Chondrocyte (in vitro differentiated cells): ENCODE results near the gene ITPR1. TPM values are rescaled to one million over a fixed set of nuclear protein-coding genes. Genes with fewer than 3 reads are reported as not detected.

ENCODE experiments used
- DNase-seq: peaks from one replicate; pipeline ENCODE4 v3.0.0; 2021; ENCODE audit warnings: mixed read lengths, low spot score
- H3K27ac Mint-ChIP-seq: one replicate; pipeline ENCODE4 v1.8.0; 2021; ENCODE audit warnings: mild to moderate bottlenecking, moderate library complexity, mixed read lengths; ENCODE audit not compliant: unreplicated experiment
- H3K27me3 Mint-ChIP-seq: 2 replicates; pipeline ENCODE4 v1.8.0; 2021; ENCODE audit warnings: low read depth, mixed read lengths
- H3K36me3 Mint-ChIP-seq: 2 replicates; pipeline ENCODE4 v1.8.0; 2021; ENCODE audit warnings: low read depth, mixed read lengths
- H3K4me1 Mint-ChIP-seq: 2 replicates; pipeline ENCODE4 v1.8.0; 2021; ENCODE audit warnings: low read depth, mild to moderate bottlenecking, mixed read lengths
- H3K4me3 Mint-ChIP-seq: one replicate; pipeline ENCODE4 v1.8.0; 2021; ENCODE audit warnings: mild to moderate bottlenecking, moderate library complexity, mixed read lengths; ENCODE audit not compliant: unreplicated experiment
- H3K9me3 Mint-ChIP-seq: 2 replicates; pipeline ENCODE4 v1.8.0; 2021; ENCODE audit warnings: low read depth, mixed read lengths
- CTCF ChIP-seq: fragments of 200-600 bp; sonication (generic); IDR thresholded peaks from 2 replicates; pipeline ENCODE4 v1.5.0; 2021; ENCODE audit warnings: antibody characterized with exemption, mild to moderate bottlenecking, moderate library complexity
- total RNA-seq: library from RNA; stranded (reverse); gene quantifications from 3 replicates; pipeline ENCODE4 v1.2.1, GENCODE V29; 2021

Gene ITPR1
- total RNA-seq, 1 donor from 2014 or later: 45.0 TPM

- H3K27me3 Mint-ChIP-seq: no peaks in the 10 kb centered on the region
- H3K9me3 Mint-ChIP-seq: peaks cover 12% of the 10 kb centered on the region
Measured at GRCh38 chr3:4684976-4685375, 191.8 kb downstream of the ITPR1 start.

GRCh38 chr3:4685673-4686345 is 192.7 kb downstream of the ITPR1 start:
- Mint-ChIP-seq H3K27ac (no peak overlapping the region), H3K9me3 (peaks cover 13% of the 10 kb centered on the region), H3K36me3 (peaks cover 25% of the 10 kb centered on the region), H3K4me1 (peaks cover 2% of the 10 kb centered on the region), H3K4me3 (no peak overlapping the region), H3K27me3 (no peaks in the 10 kb centered on the region)
- no peak for TF ChIP-seq CTCF
- no peak for DNase-seq

More at GRCh38 chr3:4684976-4685375, 191.8 kb downstream of the ITPR1 start:
- no peak overlapping the region for H3K4me3 Mint-ChIP-seq
- H3K27ac Mint-ChIP-seq: no peak overlapping the region
- DNase-seq: no peak
- H3K4me1 Mint-ChIP-seq: peaks cover 8% of the 10 kb centered on the region
- TF ChIP-seq CTCF: no peak
- H3K36me3 Mint-ChIP-seq: peaks cover 24% of the 10 kb centered on the region

GRCh38 chr3:4686619-4687018 is 193.5 kb downstream of the ITPR1 start:
- Mint-ChIP-seq H3K9me3 (peaks cover 13% of the 10 kb centered on the region), H3K27ac (no peak overlapping the region), H3K27me3 (no peaks in the 10 kb centered on the region), H3K4me3 (no peak overlapping the region), H3K36me3 (peaks cover 28% of the 10 kb centered on the region), H3K4me1 (no peaks in the 10 kb centered on the region)
- TF ChIP-seq CTCF: no peak
- DNase-seq: no peak

- Mint-ChIP-seq H3K9me3 (peaks cover 13% of the 10 kb centered on the region), H3K27ac (no peak overlapping the region), H3K4me1 (no peaks in the 10 kb centered on the region), H3K27me3 (no peaks in the 10 kb centered on the region), H3K4me3 (no peak overlapping the region), H3K36me3 (peaks cover 29% of the 10 kb centered on the region)
- DNase-seq: no peak
- no peak for TF ChIP-seq CTCF
Measured at GRCh38 chr3:4687167-4687566, 194.0 kb downstream of the ITPR1 start.

- peaks cover 13% of the 10 kb centered on the region for H3K9me3 Mint-ChIP-seq
- no peaks in the 10 kb centered on the region for H3K4me1 Mint-ChIP-seq
- no peaks in the 10 kb centered on the region for H3K27me3 Mint-ChIP-seq
- TF ChIP-seq CTCF: no peak
- DNase-seq: no peak
- H3K36me3 Mint-ChIP-seq: peaks cover 31% of the 10 kb centered on the region
- no peak overlapping the region for H3K4me3 Mint-ChIP-seq
- H3K27ac Mint-ChIP-seq: no peak overlapping the region
Measured at GRCh38 chr3:4687596-4687995, 194.4 kb downstream of the ITPR1 start.
